IPS-15b (cell line): ENCODE data around the gene CIC.
A peak's percentile ranks its signal among the peaks of the same experiment; 100 is the strongest.
"Not testable (repeated sequence)": the region's sequence is repeated elsewhere in the genome, so short reads cannot be mapped to it uniquely, and the experiment has no call there.

Source experiments
- H3K27me3 ChIP-seq: one replicate; pipeline ENCODE4 v1.6.1; 2013; ENCODE audit warnings: low read length; ENCODE audit not compliant: control insufficient read depth, insufficient read depth
- H3K36me3 ChIP-seq: one replicate; pipeline ENCODE4 v1.6.1; 2013; ENCODE audit warnings: low read length; ENCODE audit not compliant: control insufficient read depth, insufficient read depth
- H3K4me1 ChIP-seq: one replicate; pipeline ENCODE4 v1.6.1; 2013; ENCODE audit warnings: mild to moderate bottlenecking, low read length; ENCODE audit not compliant: control insufficient read depth, insufficient read depth
- H3K4me3 ChIP-seq: one replicate; pipeline ENCODE4 v1.5.1; 2013; ENCODE audit warnings: low read depth, low read length
- H3K9ac ChIP-seq: one replicate; pipeline ENCODE4 v1.6.1; 2013; ENCODE audit warnings: low read depth, mild to moderate bottlenecking, low read length
- H3K9me3 ChIP-seq: one replicate; pipeline ENCODE4 v1.6.1; 2013; ENCODE audit warnings: mild to moderate bottlenecking, low read length; ENCODE audit not compliant: control insufficient read depth, insufficient read depth

The CIC gene

DNA sequence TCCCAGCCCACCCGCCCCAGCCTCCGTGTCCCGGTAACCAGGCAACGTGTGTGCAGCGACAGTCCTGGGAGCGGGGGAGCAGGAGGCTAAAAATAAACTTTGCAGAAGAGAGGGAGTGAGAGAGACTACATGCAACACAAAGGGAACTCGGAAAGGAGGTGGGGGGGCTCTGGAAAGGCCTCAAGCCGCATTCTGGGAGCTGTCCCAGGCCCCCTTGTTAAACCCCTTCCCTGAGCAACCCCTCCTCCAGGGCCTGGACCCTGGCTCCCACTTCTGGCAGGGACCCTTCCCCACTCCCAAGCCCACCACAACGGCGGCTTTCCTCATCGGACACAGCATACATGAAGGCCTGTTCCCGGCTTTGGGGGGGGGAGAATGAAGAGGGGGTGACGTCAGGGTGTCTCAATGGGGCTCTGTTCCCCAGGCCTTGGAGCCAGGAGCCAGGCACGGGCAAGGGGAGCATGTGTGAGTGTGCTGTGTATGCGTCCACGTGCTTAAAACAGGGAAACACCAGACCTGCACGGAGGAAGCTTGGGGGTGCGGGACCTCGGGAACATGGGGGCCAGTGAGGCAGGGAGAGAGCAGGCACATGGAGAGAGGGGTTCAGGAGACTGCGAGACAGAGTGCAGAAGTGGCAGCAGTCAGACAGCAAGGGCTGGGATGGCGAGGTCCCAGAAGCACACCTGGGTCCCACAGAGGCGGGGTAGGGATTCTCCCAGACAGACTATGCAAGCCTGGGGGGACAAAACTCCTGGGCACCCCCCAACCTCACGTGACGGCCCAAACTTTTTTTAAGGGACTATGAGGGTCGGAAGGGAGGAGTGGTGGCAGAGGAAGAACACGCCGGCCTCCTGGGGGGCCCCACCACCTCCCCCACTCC is 16.4 kb upstream of the CIC start:
- H3K36me3 ChIP-seq: peaks cover 16% of the 10 kb centered on the region
- H3K9ac ChIP-seq: peak overlapping the region; percentile 79
- no peaks in the 10 kb centered on the region for H3K27me3 ChIP-seq
- no peaks in the 10 kb centered on the region for H3K9me3 ChIP-seq
- H3K4me3 ChIP-seq: peak overlapping the region; percentile 80
- H3K4me1 ChIP-seq: peaks cover 7% of the 10 kb centered on the region

DNA sequence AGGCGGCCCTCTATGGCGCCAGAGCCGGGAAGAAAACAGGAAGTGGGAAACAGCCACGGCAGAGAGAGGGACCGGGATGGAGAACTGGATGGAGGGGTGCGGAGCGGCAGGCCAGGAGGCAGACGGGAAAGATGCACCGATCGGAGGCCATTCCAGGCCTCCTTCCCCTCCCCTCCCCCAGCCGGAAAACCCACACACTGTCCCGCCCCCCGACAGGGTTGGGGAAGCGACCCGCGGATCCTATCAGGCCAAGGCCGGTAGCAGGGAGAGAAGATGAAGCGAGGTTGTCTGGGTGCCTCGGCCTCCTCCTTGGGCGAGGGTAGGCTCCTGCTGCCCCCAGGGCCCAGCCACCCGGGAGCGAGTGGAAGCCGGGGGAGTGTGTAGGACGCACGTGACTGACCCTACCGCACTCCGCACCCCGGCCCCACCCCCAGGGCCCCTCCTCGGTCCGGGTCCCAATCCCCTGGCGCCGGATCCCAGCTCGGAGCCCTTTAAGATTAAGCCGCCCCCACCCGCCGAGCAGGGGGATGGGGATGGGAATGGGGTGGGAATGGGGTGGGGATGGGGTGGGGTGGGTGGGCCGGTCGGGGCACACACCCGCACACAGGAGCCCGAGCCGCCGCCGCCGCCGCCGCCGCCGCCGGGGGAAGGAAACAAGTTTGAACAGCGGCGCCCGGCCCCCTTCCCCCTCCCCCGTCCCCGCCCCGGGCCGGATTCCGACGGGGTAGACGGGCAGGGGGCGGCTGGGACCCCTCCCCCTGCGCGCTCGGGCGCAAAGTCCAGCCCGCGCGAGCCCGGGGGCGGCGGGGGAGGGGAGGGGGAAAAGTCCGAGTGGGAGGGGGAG is 15.6 kb upstream of the CIC start:
- Histone ChIP-seq H3K9me3 (no peaks in the 10 kb centered on the region), H3K4me3 (peak overlapping the region; percentile 80), H3K36me3 (peaks cover 16% of the 10 kb centered on the region), H3K27me3 (no peaks in the 10 kb centered on the region), H3K9ac (peak overlapping the region; percentile 79), H3K4me1 (peaks cover 7% of the 10 kb centered on the region)

DNA sequence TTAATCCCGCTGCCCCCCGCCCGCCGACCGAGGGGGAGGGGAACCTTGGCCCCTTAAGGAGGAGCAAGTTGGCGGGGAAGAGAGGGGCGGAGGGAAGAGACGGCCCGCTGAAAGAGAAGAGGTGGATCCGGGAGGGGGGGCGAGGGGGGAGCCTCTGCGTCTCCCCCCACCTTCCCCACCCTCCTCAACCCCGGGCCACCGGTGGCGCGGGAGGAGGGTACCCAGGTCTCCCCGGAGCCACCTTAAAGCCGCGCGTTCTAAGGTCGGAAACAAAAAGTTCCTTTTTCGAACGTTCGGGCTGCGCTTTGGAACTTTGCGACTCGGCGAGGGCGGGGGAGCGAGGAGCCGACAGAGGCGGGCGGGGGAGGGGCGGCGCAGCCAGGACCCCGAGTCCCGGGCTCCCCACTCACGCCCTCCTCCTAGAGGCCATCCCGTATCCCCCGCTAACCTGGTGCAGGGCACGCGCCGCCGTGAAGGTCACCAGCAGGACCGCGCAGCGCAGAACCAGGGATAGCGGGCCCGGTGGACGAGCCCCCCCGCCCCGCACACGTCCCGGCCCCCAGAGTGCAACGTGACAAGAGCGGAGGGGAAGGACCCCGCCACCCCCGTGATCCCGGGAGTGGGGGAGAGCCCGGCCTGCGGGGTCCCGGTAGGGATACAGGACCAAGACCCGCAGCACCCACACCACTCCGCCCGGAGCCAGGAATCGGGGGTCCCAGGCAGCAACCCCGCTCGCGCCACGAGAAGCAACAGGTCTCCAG is 14.8 kb upstream of the CIC start:
- Histone ChIP-seq H3K36me3 (peaks cover 12% of the 10 kb centered on the region), H3K9me3 (no peaks in the 10 kb centered on the region), H3K9ac (peak overlapping the region; percentile 54), H3K4me1 (peaks cover 7% of the 10 kb centered on the region), H3K4me3 (peak overlapping the region; percentile 80), H3K27me3 (no peaks in the 10 kb centered on the region)

DNA sequence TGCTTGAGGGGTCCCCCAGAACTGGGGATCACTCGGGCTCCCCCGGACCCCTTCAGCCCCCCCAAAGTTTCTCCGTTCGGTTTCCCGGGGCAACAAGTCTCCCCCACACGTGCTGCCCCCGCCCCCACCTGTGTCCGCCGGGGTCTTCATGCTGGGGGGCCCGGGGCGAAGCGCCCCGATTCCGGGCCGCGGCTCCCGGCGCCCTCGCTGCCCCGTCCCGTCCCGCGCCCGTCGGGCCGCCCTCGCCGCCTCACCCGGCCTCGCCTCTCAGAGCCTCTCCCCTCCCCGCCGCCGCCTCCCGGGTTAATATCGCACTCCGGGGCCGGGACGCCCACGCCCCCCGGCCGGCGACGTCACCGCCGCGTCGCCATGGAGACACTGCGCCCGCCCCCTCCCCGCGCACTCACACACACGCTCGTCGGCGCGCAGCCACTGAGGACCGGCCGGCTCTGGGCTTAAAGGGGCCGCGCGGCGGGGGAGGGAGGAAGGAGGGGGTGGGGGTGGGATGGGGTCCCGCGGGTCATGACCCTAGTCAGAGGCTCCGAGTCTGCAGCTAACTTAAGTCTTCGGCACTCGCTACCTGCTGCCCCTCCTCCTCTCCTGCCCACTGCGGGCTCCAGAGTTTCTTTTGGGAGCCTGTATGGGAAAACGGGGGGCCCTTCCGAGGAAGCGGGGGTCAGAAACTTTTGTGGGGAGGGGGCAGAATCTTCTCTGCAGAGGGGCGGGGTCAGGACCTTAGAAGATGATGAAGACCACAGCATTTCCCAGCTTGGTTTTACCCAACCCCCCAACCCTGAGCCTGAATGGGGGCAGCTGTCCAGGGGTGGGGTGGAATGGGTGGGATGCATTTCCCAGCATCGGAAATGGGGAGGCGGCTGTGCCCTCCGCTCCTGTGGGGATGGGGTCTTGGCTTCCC is 13.9 kb upstream of the CIC start, which contains the start of gene ERF:
Gene ERF, minus strand, starts transcription at position 279 of the 916 bp plus-strand sequence. Its CDS starts 129 bp downstream, at position 150.
- H3K9ac ChIP-seq: peak within 1 kb of the TSS; percentile 54
- H3K27me3 ChIP-seq: no peaks in the 10 kb centered on the region
- H3K4me3 ChIP-seq: peak within 1 kb of the TSS; percentile 80
- H3K9me3 ChIP-seq: no peaks in the 10 kb centered on the region
- H3K4me1 ChIP-seq: peaks cover 7% of the 10 kb centered on the region
- H3K36me3 ChIP-seq: peaks cover 4% of the 10 kb centered on the region

DNA sequence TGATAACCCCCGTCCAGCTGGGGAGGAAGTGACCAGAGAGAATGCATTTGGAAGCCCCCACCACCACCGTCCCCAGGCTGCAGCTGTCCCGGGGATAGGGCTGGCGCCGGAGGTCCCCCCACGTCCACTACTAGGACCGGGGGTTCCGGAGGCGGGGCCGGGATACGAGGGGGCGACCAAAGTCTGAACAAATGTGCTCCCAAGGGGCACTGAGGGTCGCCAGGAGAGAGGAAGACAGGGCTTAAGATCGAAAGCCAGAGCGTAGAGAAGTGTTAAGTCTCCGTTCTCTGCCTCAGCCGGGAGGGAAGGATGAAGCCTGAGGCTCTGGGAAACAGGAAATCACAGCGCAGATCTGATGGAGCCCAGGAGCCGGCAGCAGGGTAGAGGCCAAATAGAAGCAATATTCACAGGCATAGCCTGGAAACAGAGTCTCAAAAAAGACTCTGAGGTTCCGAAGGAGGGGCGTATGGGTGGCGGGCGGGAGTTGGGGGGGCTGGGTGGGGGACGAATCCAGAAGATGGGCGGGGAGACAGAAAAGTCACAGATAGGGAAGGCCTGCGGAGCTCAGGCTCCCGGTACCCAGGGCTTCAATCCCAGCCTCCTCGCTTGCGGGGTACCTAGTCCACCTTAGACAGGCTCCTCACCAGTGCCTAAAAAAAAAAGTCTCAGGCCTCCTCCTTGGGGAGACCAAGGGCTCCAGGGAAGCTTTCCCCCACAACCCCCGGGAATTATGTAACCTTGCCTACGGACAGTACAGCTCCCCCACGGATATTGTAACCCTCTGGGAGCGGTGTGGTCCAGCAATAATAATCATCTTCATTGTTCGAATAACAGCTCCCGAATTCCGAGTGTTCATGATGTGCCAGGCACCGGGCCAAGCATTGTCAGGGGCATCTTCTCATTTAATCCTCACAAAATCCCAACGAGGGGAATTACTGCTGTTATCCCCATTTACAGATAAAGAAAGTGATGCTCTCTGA is 13.0 kb upstream of the CIC start:
- H3K9ac ChIP-seq: peak overlapping the region; percentile 47
- H3K36me3 ChIP-seq: no peaks in the 10 kb centered on the region
- peak overlapping the region; percentile 66 for H3K4me3 ChIP-seq
- no peaks in the 10 kb centered on the region for H3K9me3 ChIP-seq
- H3K27me3 ChIP-seq: no peaks in the 10 kb centered on the region
- peaks cover 7% of the 10 kb centered on the region for H3K4me1 ChIP-seq

DNA sequence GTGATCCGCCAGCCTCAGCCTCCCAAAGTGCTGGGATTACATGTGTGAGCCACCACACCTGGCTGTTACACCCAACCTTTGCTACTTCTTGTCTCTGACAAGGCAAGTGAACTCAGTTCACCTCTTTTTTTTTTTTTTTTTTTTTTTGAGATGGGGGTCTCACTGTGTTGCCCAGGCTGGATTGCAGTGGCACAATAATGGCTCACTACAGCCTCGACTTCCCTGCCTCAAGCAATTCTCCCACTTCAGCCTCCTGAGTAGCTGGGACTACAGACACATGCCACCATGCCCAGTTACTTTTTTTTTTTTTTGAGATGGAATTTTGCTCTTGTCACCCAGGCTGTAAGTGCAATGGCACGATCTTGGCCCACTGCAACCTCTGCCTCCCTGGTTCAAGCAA is 11.2 kb upstream of the CIC start:
- not testable (repeated sequence) for H3K4me1 ChIP-seq, H3K4me3 ChIP-seq, H3K9ac ChIP-seq, H3K9me3 ChIP-seq, H3K36me3 ChIP-seq, H3K27me3 ChIP-seq

DNA sequence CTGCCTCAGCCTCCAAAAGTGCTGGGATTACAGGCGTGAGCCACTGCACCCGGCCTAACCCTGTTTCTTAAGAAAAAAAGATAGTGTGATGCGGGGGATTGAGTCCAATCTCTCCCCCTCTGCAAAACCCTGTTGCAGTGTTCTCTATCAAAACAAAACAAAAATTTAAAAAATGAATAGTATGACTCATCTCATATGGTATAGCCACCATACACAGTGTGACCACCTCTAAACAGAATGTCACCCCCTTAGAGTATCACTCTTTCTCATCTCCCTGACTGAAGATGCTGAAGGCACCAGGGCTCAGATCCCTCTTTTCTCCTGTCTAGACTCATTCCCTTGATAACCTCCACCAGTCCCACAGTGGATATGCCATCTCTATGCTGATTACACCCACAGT is 7.3 kb upstream of the CIC start:
- Histone ChIP-seq H3K4me3 (no peak overlapping the region), H3K36me3 (no peaks in the 10 kb centered on the region), H3K4me1 (no peaks in the 10 kb centered on the region), H3K27me3 (no peaks in the 10 kb centered on the region), H3K9me3 (no peaks in the 10 kb centered on the region), H3K9ac (no peak overlapping the region)

DNA sequence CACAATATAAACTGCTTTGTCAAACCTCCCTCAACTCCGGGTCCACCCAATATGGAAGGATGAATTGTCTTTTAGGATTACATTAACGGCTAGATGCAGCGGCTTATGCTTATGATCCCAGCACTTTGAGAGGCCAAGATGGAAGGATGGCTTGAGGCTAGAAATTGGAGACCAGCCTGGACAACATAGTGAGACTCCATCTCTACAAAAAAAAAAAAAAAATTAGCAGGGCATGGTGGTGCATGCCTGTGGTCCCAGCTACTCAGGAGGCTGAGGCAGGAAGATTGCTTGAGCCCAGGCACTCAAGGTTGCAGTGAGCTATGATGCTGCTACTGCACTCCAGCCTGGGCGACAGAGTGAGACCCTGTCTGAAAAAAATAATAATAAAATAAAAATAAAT is 2.9 kb upstream of the CIC start:
- H3K4me3 ChIP-seq, H3K9me3 ChIP-seq, H3K4me1 ChIP-seq, H3K36me3 ChIP-seq, H3K27me3 ChIP-seq, H3K9ac ChIP-seq: not testable (repeated sequence)

DNA sequence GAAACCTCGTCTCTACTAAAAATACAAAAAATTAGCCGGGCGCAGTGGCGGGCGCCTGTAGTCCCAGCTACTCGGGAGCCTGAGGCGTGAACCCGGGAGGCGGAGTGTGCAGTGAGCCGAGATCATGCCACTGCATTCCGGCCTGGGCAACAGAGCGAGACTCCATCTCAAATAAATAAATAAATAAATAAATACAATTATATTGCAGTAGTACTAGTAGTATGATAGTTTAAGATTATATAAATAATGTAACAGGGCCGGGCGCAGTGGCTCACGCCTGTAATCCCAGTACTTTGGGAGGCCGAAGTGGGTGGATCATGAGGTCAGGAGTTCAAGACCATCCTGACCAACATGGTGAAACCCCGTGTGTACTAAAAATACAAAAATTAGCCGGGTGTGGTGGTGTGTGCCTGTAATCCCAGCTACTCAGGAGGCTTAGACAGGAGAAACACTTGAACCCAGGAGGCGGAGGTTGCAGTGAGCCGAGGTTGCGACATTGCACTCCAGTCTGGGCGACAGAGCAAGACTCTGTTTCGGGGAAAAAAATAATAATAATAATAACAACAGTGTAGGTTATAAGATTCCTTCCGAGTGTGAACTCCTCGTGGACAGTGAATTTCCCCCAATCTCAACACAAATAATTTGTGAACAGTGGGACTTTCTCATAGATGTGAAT is 2.0 kb upstream of the CIC start:
- not testable (repeated sequence) for H3K36me3 ChIP-seq, H3K4me1 ChIP-seq, H3K4me3 ChIP-seq, H3K27me3 ChIP-seq, H3K9ac ChIP-seq, H3K9me3 ChIP-seq
